ENCODE results near the gene NTM.

Gene NTM

DNA sequence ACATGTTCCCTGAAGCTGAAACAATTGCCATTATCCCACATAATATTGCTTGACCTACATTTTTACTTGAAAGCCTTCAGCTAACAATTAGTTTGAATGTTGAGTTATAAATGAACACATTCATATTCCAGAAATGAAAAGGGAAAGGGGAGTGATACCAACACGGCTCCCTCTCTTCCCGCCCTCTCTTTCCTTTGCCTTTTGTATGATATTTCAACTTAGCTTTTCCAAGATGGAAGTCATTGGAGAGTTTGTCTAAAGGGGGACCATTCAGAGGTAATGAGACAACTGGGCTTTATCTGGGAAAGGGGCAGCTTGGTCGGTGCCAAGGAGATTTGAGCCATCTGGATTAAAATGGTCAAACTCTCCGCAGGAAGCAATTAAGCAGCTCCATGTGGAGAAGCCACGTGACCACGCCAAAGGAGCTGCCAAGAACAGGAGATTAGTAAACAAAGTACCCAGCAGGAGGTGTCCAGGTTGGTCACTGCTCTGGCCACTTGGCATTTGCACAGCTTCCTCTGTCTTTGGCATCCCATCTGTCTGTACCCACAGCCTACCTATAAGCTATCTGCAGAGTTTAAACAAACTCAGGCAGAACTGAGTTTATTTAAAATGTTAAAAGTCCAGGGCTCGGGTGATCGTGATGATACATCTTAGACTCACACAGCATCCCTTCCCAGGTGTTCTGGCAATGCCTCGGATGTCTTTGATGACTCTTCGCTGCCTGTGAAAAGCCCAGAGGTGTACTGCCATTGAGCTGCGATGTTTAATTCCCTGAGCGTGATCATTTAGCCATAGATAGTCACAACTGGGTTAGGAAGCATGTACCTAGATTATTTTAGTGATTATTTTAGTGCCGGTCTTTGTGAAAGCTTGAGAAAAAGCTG lies 735.9 kb downstream of the NTM start:
- no peak overlapping the region for H3K4me3 Mint-ChIP-seq
- H3K27me3 Mint-ChIP-seq = no peaks in the 10 kb centered on the region
- no peak for ATAC-seq (replicated peaks)
- DNase-seq = no peak
- no peak overlapping the region for H3K27ac Mint-ChIP-seq
- peaks cover 5 to 11% of the 10 kb centered on the region in 2 donors for H3K9me3 Mint-ChIP-seq
- H3K36me3 Mint-ChIP-seq = no peaks in the 10 kb centered on the region
- H3K4me1 Mint-ChIP-seq = no peaks in the 10 kb centered on the region

GRCh38 chr11:132111316-132111715 lies 740.9 kb downstream of the NTM start:
- H3K4me3 Mint-ChIP-seq = no peak overlapping the region
- no peak for DNase-seq
- ATAC-seq (replicated peaks) = no peak

DNA sequence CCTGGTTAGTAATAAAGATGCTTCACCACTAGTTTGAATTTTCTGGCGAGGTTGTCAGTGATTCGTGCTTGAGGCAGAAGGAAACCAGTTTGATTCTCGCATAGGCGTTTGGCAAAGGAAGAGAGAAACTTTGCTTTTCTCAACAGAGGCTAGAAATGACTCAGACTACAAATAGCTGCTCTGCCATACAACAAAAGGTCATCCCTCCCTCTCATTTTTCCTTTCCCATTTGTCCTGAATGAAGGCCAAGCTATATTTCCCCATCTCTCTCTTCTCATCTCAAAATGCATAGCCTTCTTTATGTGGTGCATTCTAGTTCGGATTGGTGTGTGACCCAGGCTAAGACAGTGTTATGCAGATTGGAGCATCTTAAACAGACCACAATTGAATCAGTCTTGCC lies 741.4 kb downstream of the NTM start:
- Mint-ChIP-seq H3K27me3 (no peaks in the 10 kb centered on the region), H3K4me1 (no peaks in the 10 kb centered on the region), H3K27ac (no peak overlapping the region), H3K36me3 (no peaks in the 10 kb centered on the region), H3K9me3 (peaks cover 7 to 11% of the 10 kb centered on the region in 2 donors), H3K4me3 (no peak overlapping the region)
- ATAC-seq (replicated peaks) (no peak), DNase-seq (no peak)

More at GRCh38 chr11:132111316-132111715, 740.9 kb downstream of the NTM start:
- Mint-ChIP-seq H3K9me3 (peaks cover 7 to 11% of the 10 kb centered on the region in 2 donors), H3K4me1 (no peaks in the 10 kb centered on the region), H3K27ac (no peak overlapping the region), H3K27me3 (no peaks in the 10 kb centered on the region), H3K36me3 (no peaks in the 10 kb centered on the region)

GRCh38 chr11:132112846-132113245 lies 742.4 kb downstream of the NTM start:
- no peak overlapping the region for H3K4me3 Mint-ChIP-seq
- H3K36me3 Mint-ChIP-seq = no peaks in the 10 kb centered on the region
- no peak overlapping the region for H3K27ac Mint-ChIP-seq
- no peak for DNase-seq
- no peaks in the 10 kb centered on the region for H3K4me1 Mint-ChIP-seq
- H3K9me3 Mint-ChIP-seq = peaks cover 7 to 11% of the 10 kb centered on the region in 2 donors
- ATAC-seq (replicated peaks) = no peak
- H3K27me3 Mint-ChIP-seq = no peaks in the 10 kb centered on the region

DNA sequence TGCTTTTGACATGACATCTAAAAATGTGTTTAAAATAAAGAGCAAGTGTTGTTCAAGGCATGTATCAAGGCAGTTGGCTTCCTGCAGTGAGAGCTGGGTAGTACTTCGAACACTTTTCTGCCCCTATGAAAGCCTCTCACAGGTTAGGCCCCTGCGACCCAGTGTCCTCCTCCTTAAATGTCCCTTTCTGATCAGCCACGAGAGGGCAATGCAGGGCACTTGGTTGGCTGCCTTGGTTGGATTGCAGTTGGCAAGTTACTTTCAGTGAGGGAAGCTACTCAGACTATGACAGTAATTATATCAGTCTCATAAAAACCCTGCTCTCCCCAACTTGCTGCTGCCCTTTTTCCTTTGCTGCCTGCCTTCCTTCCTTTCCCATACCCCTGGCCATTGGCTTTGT lies 743.8 kb downstream of the NTM start:
- no peak overlapping the region for H3K4me3 Mint-ChIP-seq
- no peaks in the 10 kb centered on the region for H3K27me3 Mint-ChIP-seq
- DNase-seq = no peak
- peaks cover 7% of the 10 kb centered on the region in 2 donors for H3K9me3 Mint-ChIP-seq
- H3K4me1 Mint-ChIP-seq = no peaks in the 10 kb centered on the region
- ATAC-seq (replicated peaks) = peak in 1 of 2 donors; percentile 36
- no peaks in the 10 kb centered on the region for H3K36me3 Mint-ChIP-seq
- H3K27ac Mint-ChIP-seq = no peak overlapping the region

- Mint-ChIP-seq H3K9me3 (peaks cover 4 to 5% of the 10 kb centered on the region in 2 donors), H3K27me3 (no peaks in the 10 kb centered on the region), H3K4me1 (no peaks in the 10 kb centered on the region), H3K4me3 (no peak overlapping the region), H3K27ac (no peak overlapping the region), H3K36me3 (no peaks in the 10 kb centered on the region)
- DNase-seq = no peak
- ATAC-seq (replicated peaks) = no peak
Measured at GRCh38 chr11:132114743-132115142, 744.3 kb downstream of the NTM start.

DNA sequence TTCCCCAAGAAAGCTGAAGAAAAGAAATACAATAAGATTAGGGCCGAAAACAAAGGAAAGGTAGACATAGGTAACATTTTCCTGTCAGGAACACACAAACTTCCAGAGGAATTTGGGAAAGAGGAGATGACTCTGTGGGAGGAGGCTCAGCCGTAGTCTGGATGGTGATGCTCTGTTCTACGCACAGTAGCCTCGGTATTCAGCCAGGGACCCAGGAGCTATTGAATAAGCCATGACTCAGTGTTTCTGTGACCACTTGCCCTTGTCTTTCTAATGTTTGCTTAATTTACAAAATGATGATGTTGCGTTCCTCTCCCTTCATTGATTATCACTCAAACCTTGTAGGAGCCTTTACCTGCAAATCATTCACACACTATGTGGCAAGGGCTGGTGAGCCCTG lies 745.0 kb downstream of the NTM start:
- H3K36me3 Mint-ChIP-seq = no peaks in the 10 kb centered on the region
- no peak overlapping the region for H3K4me3 Mint-ChIP-seq
- H3K27me3 Mint-ChIP-seq = no peaks in the 10 kb centered on the region
- no peak overlapping the region for H3K27ac Mint-ChIP-seq
- H3K9me3 Mint-ChIP-seq = peaks cover 0 to 2% of the 10 kb centered on the region in 2 donors
- no peaks in the 10 kb centered on the region for H3K4me1 Mint-ChIP-seq
- ATAC-seq (replicated peaks) (no peak), DNase-seq (no peak)

- Mint-ChIP-seq H3K27me3 (no peaks in the 10 kb centered on the region), H3K4me1 (no peaks in the 10 kb centered on the region), H3K27ac (no peak overlapping the region), H3K36me3 (no peaks in the 10 kb centered on the region), H3K4me3 (no peak overlapping the region), H3K9me3 (peaks cover 2 to 3% of the 10 kb centered on the region in 2 donors)
- ATAC-seq (replicated peaks) (no peak), DNase-seq (no peak)
Measured at GRCh38 chr11:132116516-132116915, 746.1 kb downstream of the NTM start.

- no peak overlapping the region for H3K4me3 Mint-ChIP-seq
- peaks cover 2 to 3% of the 10 kb centered on the region in 2 donors for H3K9me3 Mint-ChIP-seq
- no peaks in the 10 kb centered on the region for H3K27me3 Mint-ChIP-seq
- H3K4me1 Mint-ChIP-seq = no peaks in the 10 kb centered on the region
- H3K27ac Mint-ChIP-seq = no peak overlapping the region
- ATAC-seq (replicated peaks) (no peak), DNase-seq (no peak)
- H3K36me3 Mint-ChIP-seq = no peaks in the 10 kb centered on the region
Measured at GRCh38 chr11:132118661-132119060, 748.2 kb downstream of the NTM start.

- Mint-ChIP-seq H3K36me3 (no peaks in the 10 kb centered on the region), H3K4me1 (no peaks in the 10 kb centered on the region), H3K27me3 (no peaks in the 10 kb centered on the region), H3K4me3 (no peak overlapping the region), H3K9me3 (peaks cover 2 to 3% of the 10 kb centered on the region in 2 donors), H3K27ac (no peak overlapping the region)
- no peak for ATAC-seq (replicated peaks)
- no peak for DNase-seq
Measured at GRCh38 chr11:132119573-132119972, 749.2 kb downstream of the NTM start.

DNA sequence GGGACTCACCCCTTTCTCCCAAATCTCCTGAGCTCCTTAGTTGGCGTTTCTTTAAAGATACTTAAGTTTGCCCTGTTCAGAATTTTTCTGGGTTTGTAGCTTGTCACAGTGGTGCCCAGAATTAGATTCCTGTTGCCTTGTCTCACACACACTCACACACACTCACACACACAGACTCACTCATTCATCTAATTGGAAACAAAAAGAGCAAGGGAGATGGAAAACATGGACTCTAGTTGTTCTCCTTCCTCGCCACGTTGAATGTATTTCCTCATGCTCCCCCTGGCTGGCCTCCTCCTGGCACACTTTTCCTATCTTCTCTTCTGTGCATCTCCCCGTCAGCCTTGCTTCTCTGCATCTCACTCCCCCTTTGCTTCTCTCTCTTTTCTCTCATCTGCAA lies 752.3 kb downstream of the NTM start:
- Mint-ChIP-seq H3K9me3 (peaks cover 0 to 3% of the 10 kb centered on the region in 2 donors), H3K36me3 (no peaks in the 10 kb centered on the region), H3K4me1 (no peaks in the 10 kb centered on the region), H3K4me3 (no peak overlapping the region), H3K27me3 (no peaks in the 10 kb centered on the region), H3K27ac (no peak overlapping the region)
- DNase-seq (no peak), ATAC-seq (replicated peaks) (no peak)

DNA sequence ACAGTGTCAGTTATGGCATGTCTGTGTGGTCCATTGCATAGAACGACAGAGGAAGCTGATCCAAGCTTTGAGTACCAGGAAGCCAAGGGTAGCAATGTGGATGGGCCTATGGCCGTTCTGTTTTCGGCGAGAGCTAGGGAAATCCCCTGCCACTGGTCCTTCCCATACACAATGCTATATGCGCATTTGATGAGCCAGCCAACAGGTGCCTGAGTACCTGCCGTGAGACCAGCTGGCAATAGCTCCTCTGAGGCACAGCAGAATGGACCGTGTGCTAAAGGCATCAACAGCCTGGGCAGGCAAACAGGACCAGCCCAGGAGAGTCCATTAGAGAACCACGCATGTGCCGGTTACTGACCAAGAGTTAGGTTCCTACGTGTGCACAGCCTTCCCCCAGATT lies 753.0 kb downstream of the NTM start:
- no peaks in the 10 kb centered on the region for H3K27me3 Mint-ChIP-seq
- peaks cover 0 to 3% of the 10 kb centered on the region in 2 donors for H3K9me3 Mint-ChIP-seq
- no peaks in the 10 kb centered on the region for H3K36me3 Mint-ChIP-seq
- H3K4me3 Mint-ChIP-seq = no peak overlapping the region
- no peak overlapping the region for H3K27ac Mint-ChIP-seq
- DNase-seq = no peak
- no peaks in the 10 kb centered on the region for H3K4me1 Mint-ChIP-seq
- ATAC-seq (replicated peaks) = no peak

GRCh38 chr11:132123854-132124835 lies 753.7 kb downstream of the NTM start:
- H3K4me3 Mint-ChIP-seq = no peak overlapping the region
- H3K27ac Mint-ChIP-seq = no peak overlapping the region
- no peaks in the 10 kb centered on the region for H3K4me1 Mint-ChIP-seq
- no peaks in the 10 kb centered on the region for H3K27me3 Mint-ChIP-seq
- no peak for ATAC-seq (replicated peaks)
- DNase-seq = no peak
- H3K36me3 Mint-ChIP-seq = no peaks in the 10 kb centered on the region
- peaks cover 0 to 3% of the 10 kb centered on the region in 2 donors for H3K9me3 Mint-ChIP-seq

DNA sequence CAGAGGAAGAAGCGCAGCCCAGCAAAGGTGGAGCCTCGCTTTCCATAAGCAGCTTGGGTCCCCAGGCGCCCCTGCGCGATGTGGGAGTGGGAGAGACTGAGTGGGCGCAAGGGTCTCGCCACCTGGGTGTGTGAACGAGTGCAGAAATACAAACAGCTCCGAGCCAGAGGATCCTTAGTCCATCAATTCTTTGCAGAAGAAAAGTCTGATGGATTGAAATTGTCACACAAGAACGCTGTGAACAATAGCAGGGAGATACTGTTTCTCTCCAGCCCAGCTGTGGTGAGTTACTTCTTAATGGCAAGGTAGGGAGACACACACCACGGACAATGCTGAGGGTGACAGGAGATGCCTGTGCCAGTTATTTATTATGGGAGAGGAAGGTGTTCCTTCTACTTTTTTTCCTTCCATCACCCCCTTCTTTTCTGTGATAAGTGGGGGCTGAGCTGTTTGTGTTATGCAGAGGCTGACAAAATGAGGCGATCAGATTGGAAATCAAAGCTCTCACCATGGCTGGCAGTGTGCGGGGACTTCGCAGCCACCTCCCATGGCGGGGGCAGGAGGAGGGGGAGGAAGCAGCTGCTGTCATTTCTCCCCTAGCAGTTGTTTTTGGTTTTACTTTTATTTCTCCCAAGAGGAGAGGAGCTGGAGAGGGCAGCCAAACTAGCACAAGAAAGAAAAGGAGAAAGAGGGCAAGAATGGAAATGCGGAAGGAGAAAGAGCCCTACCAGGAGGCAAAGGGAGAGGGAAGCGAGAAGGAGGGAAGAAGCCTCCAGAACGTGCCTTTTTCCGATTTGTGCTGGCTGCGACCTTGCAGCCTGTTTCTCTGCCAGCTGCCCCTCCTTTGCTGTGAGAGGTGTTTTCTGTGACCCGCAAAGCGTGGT lies 755.8 kb downstream of the NTM start:
- H3K36me3 Mint-ChIP-seq = no peaks in the 10 kb centered on the region
- ATAC-seq (replicated peaks) (no peak), DNase-seq (no peak)
- H3K4me1 Mint-ChIP-seq = no peaks in the 10 kb centered on the region
- H3K9me3 Mint-ChIP-seq = no peaks in the 10 kb centered on the region
- no peaks in the 10 kb centered on the region for H3K27me3 Mint-ChIP-seq
- no peak overlapping the region for H3K27ac Mint-ChIP-seq
- no peak overlapping the region for H3K4me3 Mint-ChIP-seq
